ENCODE measurements around the gene GARIN5B.

DNA sequence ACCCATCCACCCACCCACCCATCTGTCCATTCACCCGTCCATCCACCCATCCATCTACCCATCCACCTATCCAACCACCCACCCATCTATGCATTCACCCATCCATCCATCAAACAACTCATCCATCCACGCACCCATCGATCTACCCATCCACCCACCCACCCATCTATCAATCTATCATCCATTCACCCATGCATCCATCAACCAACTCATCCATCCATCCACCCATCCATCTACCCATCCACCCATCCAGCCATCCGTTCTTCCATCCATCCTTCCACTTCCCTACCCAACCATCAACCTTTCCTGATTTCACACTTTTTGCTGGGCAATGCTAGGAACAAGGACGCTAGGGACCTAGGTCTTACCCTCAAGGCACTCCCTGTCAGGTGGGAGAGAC is 19.0 kb upstream of the GARIN5B start:
- no peak for TF ChIP-seq POLR2AphosphoS5 (IDR thresholded peaks at IDR 0.05)
- TF ChIP-seq, protein P1, sequence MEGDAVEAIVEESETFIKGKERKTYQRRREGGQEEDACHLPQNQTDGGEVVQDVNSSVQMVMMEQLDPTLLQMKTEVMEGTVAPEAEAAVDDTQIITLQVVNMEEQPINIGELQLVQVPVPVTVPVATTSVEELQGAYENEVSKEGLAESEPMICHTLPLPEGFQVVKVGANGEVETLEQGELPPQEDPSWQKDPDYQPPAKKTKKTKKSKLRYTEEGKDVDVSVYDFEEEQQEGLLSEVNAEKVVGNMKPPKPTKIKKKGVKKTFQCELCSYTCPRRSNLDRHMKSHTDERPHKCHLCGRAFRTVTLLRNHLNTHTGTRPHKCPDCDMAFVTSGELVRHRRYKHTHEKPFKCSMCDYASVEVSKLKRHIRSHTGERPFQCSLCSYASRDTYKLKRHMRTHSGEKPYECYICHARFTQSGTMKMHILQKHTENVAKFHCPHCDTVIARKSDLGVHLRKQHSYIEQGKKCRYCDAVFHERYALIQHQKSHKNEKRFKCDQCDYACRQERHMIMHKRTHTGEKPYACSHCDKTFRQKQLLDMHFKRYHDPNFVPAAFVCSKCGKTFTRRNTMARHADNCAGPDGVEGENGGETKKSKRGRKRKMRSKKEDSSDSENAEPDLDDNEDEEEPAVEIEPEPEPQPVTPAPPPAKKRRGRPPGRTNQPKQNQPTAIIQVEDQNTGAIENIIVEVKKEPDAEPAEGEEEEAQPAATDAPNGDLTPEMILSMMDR (IDR thresholded peaks at IDR 0.05): no peak
- TF ChIP-seq POLR2A (IDR thresholded peaks at IDR 0.05): no peak
- no peak for TF ChIP-seq EP300 (IDR thresholded peaks at IDR 0.05)

Measured in upper lobe of left lung (tissue), 4 donors.